ENCODE data around the gene OVOL2.

OVOL2 gene

GRCh38 chr20:18011951-18012645 is 45.6 kb downstream of the OVOL2 start:
- DNase-seq (ENCODE audit: low spot score): no peak

- DNase-seq (ENCODE audit: low spot score): no peak
Measured at GRCh38 chr20:18011482-18011881, 46.2 kb downstream of the OVOL2 start.

GRCh38 chr20:18009116-18009515 is 48.6 kb downstream of the OVOL2 start:
- no peak for DNase-seq (ENCODE audit: low spot score)

GRCh38 chr20:18007534-18008292 is 50.0 kb downstream of the OVOL2 start:
- DNase-seq (ENCODE audit: low spot score): no peak

GRCh38 chr20:18006684-18007083 is 51.0 kb downstream of the OVOL2 start:
- DNase-seq (ENCODE audit: low spot score): no peak

- no peak for DNase-seq (ENCODE audit: low spot score)
Measured at GRCh38 chr20:18005990-18006364, 51.7 kb downstream of the OVOL2 start.

GRCh38 chr20:18005170-18005989 is 52.3 kb downstream of the OVOL2 start:
- no peak for DNase-seq (ENCODE audit: low spot score)

GRCh38 chr20:18004384-18005031 is 53.2 kb downstream of the OVOL2 start:
- DNase-seq (ENCODE audit: low spot score): no peak

GRCh38 chr20:18003897-18004296 is 53.8 kb downstream of the OVOL2 start:
- no peak for DNase-seq (ENCODE audit: low spot score)

GRCh38 chr20:18001131-18001921 is 56.4 kb downstream of the OVOL2 start:
- no peak for DNase-seq (ENCODE audit: low spot score)

GRCh38 chr20:17999566-17999965 is 58.1 kb downstream of the OVOL2 start:
- no peak for DNase-seq (ENCODE audit: low spot score)

GRCh38 chr20:17998446-17998845 is 59.3 kb downstream of the OVOL2 start:
- no peak for DNase-seq (ENCODE audit: low spot score)

- DNase-seq (ENCODE audit: low spot score): no peak
Measured at GRCh38 chr20:17995967-17996819, 61.5 kb downstream of the OVOL2 start.

GRCh38 chr20:17993546-17993945 is 64.2 kb downstream of the OVOL2 start:
- DNase-seq (ENCODE audit: low spot score): no peak

GRCh38 chr20:17992847-17993513 is 64.7 kb downstream of the OVOL2 start:
- DNase-seq (ENCODE audit: low spot score): no peak

GRCh38 chr20:17992224-17992637 is 65.5 kb downstream of the OVOL2 start:
- no peak for DNase-seq (ENCODE audit: low spot score)

GRCh38 chr20:17990278-17990972 is 67.3 kb downstream of the OVOL2 start:
- DNase-seq (ENCODE audit: low spot score): no peak

GRCh38 chr20:17987988-17988387 is 69.7 kb downstream of the OVOL2 start:
- no peak for DNase-seq (ENCODE audit: low spot score)

GRCh38 chr20:17985388-17986018 is 72.2 kb downstream of the OVOL2 start:
- no peak for DNase-seq (ENCODE audit: low spot score)
